ENCODE data around the gene IGFALS. TPM values are rescaled to one million over a fixed set of nuclear protein-coding genes. Genes with fewer than 3 reads are reported as not detected.

Gene IGFALS
- total RNA-seq, 2 donors from 2014 or later, result not detected

DNA sequence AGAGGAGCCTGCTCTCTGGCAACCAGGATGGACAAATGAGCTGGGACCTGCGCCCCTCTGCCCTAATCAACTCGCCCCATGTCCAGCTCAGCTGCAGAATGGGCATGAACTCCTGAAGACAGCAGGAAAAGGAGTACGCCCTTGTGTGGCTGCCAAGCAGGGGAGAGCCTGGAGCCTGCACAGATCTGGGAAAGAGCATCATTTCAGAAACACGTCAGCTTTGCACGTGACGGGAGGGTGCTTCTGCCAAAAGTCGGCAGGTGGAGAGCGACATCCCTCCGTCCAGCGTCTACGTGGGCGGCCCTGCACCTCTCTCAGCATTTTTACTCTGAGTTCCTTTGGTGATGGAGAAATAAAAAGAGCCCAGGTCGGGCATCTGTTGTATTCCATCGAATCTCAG, 40.7 kb downstream of the IGFALS start:
- H3K4me1 Mint-ChIP-seq, result no peaks in the 10 kb centered on the region
- Histone ChIP-seq H3K36me3 (ENCODE audit: control insufficient read depth, insufficient read depth, low read length) (peaks cover 41% of the 10 kb centered on the region), H3K27ac (ENCODE audit: low read depth, low read length) (no peak overlapping the region), H3K4me3 (ENCODE audit: low read length) (no peak overlapping the region), H3K4me1 (ENCODE audit: control insufficient read depth, insufficient read depth, low read length) (no peaks in the 10 kb centered on the region), H3K9ac (ENCODE audit: extremely low read depth, low read length, poor library complexity, severe bottlenecking) (no peak overlapping the region), H3K27me3 (ENCODE audit: control insufficient read depth, insufficient read depth, low read length, poor library complexity, severe bottlenecking) (no peaks in the 10 kb centered on the region), H3K9me3 (ENCODE audit: control insufficient read depth, low read length) (no peaks in the 10 kb centered on the region)
- no peak for DNase-seq
- H3K36me3 Mint-ChIP-seq (ENCODE audit: low read depth), result peaks cover 47% of the 10 kb centered on the region
- H3K27ac Mint-ChIP-seq, result no peak overlapping the region
- H3K9me3 Mint-ChIP-seq, result no peaks in the 10 kb centered on the region
- 96 to 97% methylated on average over 14 of the region's 14 CpGs for WGBS, 2 experiments (ENCODE audit: insufficient coverage in 1 of 2, insufficient read length in 1 of 2)
- no peak overlapping the region for H3K4me3 Mint-ChIP-seq
- TF ChIP-seq, protein P1, sequence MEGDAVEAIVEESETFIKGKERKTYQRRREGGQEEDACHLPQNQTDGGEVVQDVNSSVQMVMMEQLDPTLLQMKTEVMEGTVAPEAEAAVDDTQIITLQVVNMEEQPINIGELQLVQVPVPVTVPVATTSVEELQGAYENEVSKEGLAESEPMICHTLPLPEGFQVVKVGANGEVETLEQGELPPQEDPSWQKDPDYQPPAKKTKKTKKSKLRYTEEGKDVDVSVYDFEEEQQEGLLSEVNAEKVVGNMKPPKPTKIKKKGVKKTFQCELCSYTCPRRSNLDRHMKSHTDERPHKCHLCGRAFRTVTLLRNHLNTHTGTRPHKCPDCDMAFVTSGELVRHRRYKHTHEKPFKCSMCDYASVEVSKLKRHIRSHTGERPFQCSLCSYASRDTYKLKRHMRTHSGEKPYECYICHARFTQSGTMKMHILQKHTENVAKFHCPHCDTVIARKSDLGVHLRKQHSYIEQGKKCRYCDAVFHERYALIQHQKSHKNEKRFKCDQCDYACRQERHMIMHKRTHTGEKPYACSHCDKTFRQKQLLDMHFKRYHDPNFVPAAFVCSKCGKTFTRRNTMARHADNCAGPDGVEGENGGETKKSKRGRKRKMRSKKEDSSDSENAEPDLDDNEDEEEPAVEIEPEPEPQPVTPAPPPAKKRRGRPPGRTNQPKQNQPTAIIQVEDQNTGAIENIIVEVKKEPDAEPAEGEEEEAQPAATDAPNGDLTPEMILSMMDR (conservative IDR thresholded peaks at IDR 0.05), result no peak
- H3K27me3 Mint-ChIP-seq (ENCODE audit: insufficient read depth), result no peaks in the 10 kb centered on the region

DNA sequence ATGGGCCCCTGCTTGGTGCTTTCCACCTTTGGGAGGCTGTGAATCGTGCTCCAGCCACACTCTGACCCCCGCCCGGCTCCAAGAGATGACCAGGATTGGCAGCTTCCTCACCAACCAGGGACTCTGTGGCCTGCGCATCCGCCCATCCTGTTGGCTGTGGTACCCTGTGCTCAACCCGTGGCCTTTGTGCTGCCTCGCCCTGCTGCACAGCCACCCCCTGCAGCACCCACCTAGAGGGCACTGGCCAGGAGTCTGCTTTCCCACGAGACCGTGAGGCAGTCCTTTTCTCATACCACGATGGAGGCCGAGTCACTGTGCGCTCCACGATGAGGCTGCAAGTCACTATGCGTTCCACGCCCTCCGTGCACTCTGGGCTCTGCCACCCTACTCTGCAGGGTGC, 41.6 kb downstream of the IGFALS start:
- H3K4me3 Mint-ChIP-seq, result no peak overlapping the region
- Histone ChIP-seq H3K4me1 (ENCODE audit: control insufficient read depth, insufficient read depth, low read length) (no peaks in the 10 kb centered on the region), H3K9ac (ENCODE audit: extremely low read depth, low read length, poor library complexity, severe bottlenecking) (no peak overlapping the region), H3K27me3 (ENCODE audit: control insufficient read depth, insufficient read depth, low read length, poor library complexity, severe bottlenecking) (no peaks in the 10 kb centered on the region), H3K9me3 (ENCODE audit: control insufficient read depth, low read length) (no peaks in the 10 kb centered on the region), H3K36me3 (ENCODE audit: control insufficient read depth, insufficient read depth, low read length) (peaks cover 41% of the 10 kb centered on the region), H3K4me3 (ENCODE audit: low read length) (no peak overlapping the region), H3K27ac (ENCODE audit: low read depth, low read length) (no peak overlapping the region)
- H3K36me3 Mint-ChIP-seq (ENCODE audit: low read depth), result peaks cover 51% of the 10 kb centered on the region
- H3K9me3 Mint-ChIP-seq, result no peaks in the 10 kb centered on the region
- H3K4me1 Mint-ChIP-seq, result no peaks in the 10 kb centered on the region
- WGBS, 2 experiments (ENCODE audit: insufficient coverage in 1 of 2, insufficient read length in 1 of 2), result 95 to 96% methylated on average over 12 to 16 of the region's 16 CpGs
- no peak for DNase-seq
- no peak overlapping the region for H3K27ac Mint-ChIP-seq
- TF ChIP-seq, protein P1 (conservative IDR thresholded peaks at IDR 0.05), result no peak
- H3K27me3 Mint-ChIP-seq (ENCODE audit: insufficient read depth), result no peaks in the 10 kb centered on the region

DNA sequence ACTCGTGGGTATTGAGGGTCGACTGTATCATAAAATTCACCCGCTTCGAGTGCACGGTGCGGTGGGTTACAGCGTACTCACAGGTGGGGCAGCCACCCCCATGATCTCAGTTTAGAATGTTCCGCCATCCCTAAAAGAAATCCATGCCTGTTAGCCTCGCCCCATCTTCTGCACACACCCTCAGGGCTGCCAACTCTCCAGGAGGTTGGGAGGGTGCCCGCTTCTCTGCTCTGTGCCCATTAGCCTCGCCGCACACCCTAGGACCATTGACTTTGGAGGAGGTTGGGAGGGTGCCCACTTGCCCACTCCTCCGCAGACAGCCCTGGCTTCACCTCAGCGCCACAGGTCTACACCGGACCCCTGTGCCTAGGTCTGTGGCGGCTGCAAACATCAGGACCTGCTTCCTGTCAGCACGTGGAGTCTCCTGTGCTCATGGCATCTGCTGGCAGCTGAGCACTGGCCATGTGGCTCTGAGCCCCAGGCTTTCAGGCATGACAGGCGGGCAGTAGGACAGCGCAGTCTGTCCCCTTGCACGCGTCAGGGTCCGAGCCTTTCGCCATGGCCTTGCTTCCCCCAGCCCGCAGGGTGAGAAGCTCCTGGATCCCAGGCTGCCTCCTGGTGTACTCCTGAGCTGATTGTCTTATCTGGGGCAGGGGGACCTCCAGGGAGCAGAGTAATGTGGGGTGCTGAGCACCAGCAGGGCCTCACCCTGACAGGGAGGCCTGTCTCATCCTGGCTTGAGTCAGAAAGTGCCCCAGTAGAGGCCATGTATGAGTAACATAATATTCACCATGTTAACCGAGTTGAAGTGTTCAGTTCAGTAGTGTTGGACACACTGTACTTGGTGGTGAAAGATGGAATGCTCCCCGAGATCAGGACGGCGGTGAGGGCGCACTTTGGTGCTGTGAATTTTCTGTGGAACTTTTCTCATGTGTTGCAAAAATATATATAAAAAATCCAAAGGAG, 44.1 kb downstream of the IGFALS start:
- Mint-ChIP-seq H3K9me3 (no peaks in the 10 kb centered on the region), H3K4me1 (no peaks in the 10 kb centered on the region), H3K27me3 (ENCODE audit: insufficient read depth) (no peaks in the 10 kb centered on the region), H3K27ac (no peak overlapping the region), H3K4me3 (no peak overlapping the region), H3K36me3 (ENCODE audit: low read depth) (peaks cover 48% of the 10 kb centered on the region)
- 93 to 96% methylated on average over 15 to 29 of the region's 29 CpGs for WGBS, 2 experiments (ENCODE audit: insufficient coverage in 1 of 2, insufficient read length in 1 of 2)
- H3K27me3 ChIP-seq (ENCODE audit: control insufficient read depth, insufficient read depth, low read length, poor library complexity, severe bottlenecking), result no peaks in the 10 kb centered on the region
- H3K27ac ChIP-seq (ENCODE audit: low read depth, low read length), result no peak overlapping the region
- H3K9ac ChIP-seq (ENCODE audit: extremely low read depth, low read length, poor library complexity, severe bottlenecking), result no peak overlapping the region
- H3K4me3 ChIP-seq (ENCODE audit: low read length), result no peak overlapping the region
- H3K4me1 ChIP-seq (ENCODE audit: control insufficient read depth, insufficient read depth, low read length), result no peaks in the 10 kb centered on the region
- peaks cover 34% of the 10 kb centered on the region for H3K36me3 ChIP-seq (ENCODE audit: control insufficient read depth, insufficient read depth, low read length)
- H3K9me3 ChIP-seq (ENCODE audit: control insufficient read depth, low read length), result no peaks in the 10 kb centered on the region
- no peak for DNase-seq
- TF ChIP-seq, protein P1 (conservative IDR thresholded peaks at IDR 0.05), result no peak

Data from endodermal cell (in vitro differentiated cells).